HFFc6 (cell line): ENCODE measurements around the gene COX8A. TPM values are rescaled to one million over a fixed set of nuclear protein-coding genes. Genes with fewer than 3 reads are reported as not detected.

Experiments used
- DNase-seq: peaks from one replicate; pipeline ENCODE4 v3.0.0-alpha.2; 2018
- H3K27ac Mint-ChIP-seq: 2 replicates; pipeline ENCODE4 v1.8.0; 2020; ENCODE audit warnings: mild to moderate bottlenecking, mixed read lengths
- H3K27me3 Mint-ChIP-seq: 2 replicates; pipeline ENCODE4 v1.8.0; 2021; ENCODE audit warnings: mild to moderate bottlenecking, moderate library complexity, mixed read lengths; ENCODE audit not compliant: insufficient read depth
- H3K36me3 Mint-ChIP-seq: 2 replicates; pipeline ENCODE4 v1.8.0; 2021; ENCODE audit warnings: low read depth, mixed read lengths
- H3K4me1 Mint-ChIP-seq: 2 replicates; pipeline ENCODE4 v1.8.0; 2020; ENCODE audit warnings: low read depth, mixed read lengths
- H3K4me3 Mint-ChIP-seq: 2 replicates; pipeline ENCODE4 v1.8.0; 2020; ENCODE audit warnings: mild to moderate bottlenecking, moderate library complexity, mixed read lengths
- H3K9me3 Mint-ChIP-seq: 2 replicates; pipeline ENCODE4 v1.8.0; 2020; ENCODE audit warnings: mild to moderate bottlenecking, mixed read lengths
- total RNA-seq, 6 experiments: library from RNA; stranded (reverse); fragmentation: NEBNext Ultra II Directional; extraction: Animal tissue kit (Norgen Biotek cat#: 25700); gene quantifications; 2 replicates in 1 of 6; 3 replicates in 5 of 6; pipeline ENCODE4 v1.2.3, GENCODE V29; 2021
- TF ChIP-seq, protein P1 (sequence below): fragments of 200-600 bp; sonication (generic); IDR thresholded peaks from 2 replicates; pipeline ENCODE4 v1.5.0; 2021; ENCODE audit warnings: antibody characterized with exemption, mild to moderate bottlenecking

Gene COX8A
- total RNA-seq, 6 experiments from 2014 or later, result 422 to 571 (median 505) TPM

- no peak overlapping the region for H3K27ac Mint-ChIP-seq
- TF ChIP-seq, protein P1, sequence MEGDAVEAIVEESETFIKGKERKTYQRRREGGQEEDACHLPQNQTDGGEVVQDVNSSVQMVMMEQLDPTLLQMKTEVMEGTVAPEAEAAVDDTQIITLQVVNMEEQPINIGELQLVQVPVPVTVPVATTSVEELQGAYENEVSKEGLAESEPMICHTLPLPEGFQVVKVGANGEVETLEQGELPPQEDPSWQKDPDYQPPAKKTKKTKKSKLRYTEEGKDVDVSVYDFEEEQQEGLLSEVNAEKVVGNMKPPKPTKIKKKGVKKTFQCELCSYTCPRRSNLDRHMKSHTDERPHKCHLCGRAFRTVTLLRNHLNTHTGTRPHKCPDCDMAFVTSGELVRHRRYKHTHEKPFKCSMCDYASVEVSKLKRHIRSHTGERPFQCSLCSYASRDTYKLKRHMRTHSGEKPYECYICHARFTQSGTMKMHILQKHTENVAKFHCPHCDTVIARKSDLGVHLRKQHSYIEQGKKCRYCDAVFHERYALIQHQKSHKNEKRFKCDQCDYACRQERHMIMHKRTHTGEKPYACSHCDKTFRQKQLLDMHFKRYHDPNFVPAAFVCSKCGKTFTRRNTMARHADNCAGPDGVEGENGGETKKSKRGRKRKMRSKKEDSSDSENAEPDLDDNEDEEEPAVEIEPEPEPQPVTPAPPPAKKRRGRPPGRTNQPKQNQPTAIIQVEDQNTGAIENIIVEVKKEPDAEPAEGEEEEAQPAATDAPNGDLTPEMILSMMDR, result no peak
- H3K4me1 Mint-ChIP-seq, result peaks cover 9% of the 10 kb centered on the region
- peaks cover 7% of the 10 kb centered on the region for H3K27me3 Mint-ChIP-seq
- H3K36me3 Mint-ChIP-seq, result no peaks in the 10 kb centered on the region; the same call in 1 of the 2 replicates
- no peaks in the 10 kb centered on the region for H3K9me3 Mint-ChIP-seq
- DNase-seq, result no peak
- H3K4me3 Mint-ChIP-seq, result no peak overlapping the region
These were observed 23.4 kb downstream of the COX8A start for GRCh38 chr11:63997801-63998337.

- Mint-ChIP-seq H3K9me3 (no peaks in the 10 kb centered on the region), H3K4me3 (no peak overlapping the region), H3K27ac (no peak overlapping the region), H3K36me3 (no peaks in the 10 kb centered on the region; the same call in 1 of the 2 replicates), H3K4me1 (peaks cover 12% of the 10 kb centered on the region), H3K27me3 (peaks cover 7% of the 10 kb centered on the region)
- TF ChIP-seq, protein P1, result no peak
- DNase-seq, result no peak
These were observed 24.3 kb downstream of the COX8A start for GRCh38 chr11:63998558-63999348.

GRCh38 chr11:63999349-64000025, 25.1 kb downstream of the COX8A start:
- no peaks in the 10 kb centered on the region; the same call in 1 of the 2 replicates for H3K36me3 Mint-ChIP-seq
- TF ChIP-seq, protein P1, result no peak
- peaks cover 10% of the 10 kb centered on the region for H3K27me3 Mint-ChIP-seq
- H3K4me1 Mint-ChIP-seq, result peaks cover 17% of the 10 kb centered on the region
- peak; percentile 36 for DNase-seq
- H3K27ac Mint-ChIP-seq, result no peak overlapping the region
- H3K4me3 Mint-ChIP-seq, result no peak overlapping the region
- no peaks in the 10 kb centered on the region for H3K9me3 Mint-ChIP-seq

- no peaks in the 10 kb centered on the region; the same call in 1 of the 2 replicates for H3K36me3 Mint-ChIP-seq
- no peaks in the 10 kb centered on the region for H3K9me3 Mint-ChIP-seq
- peaks cover 17% of the 10 kb centered on the region for H3K4me1 Mint-ChIP-seq
- peak; percentile 22 for DNase-seq
- peaks cover 10% of the 10 kb centered on the region for H3K27me3 Mint-ChIP-seq
- no peak overlapping the region for H3K4me3 Mint-ChIP-seq
- TF ChIP-seq, protein P1, result peak; percentile 91
- no peak overlapping the region for H3K27ac Mint-ChIP-seq
These were observed 25.8 kb downstream of the COX8A start for GRCh38 chr11:64000026-64000739.
